Tibial nerve (tissue), 4 donors: Measurements from ENCODE around the gene PTPRJ. TPM values are rescaled to one million over a fixed set of nuclear protein-coding genes. Genes with fewer than 3 reads are reported as not detected.

Experiments used
- DNase-seq, 2 donors: peaks; one replicate each; pipeline ENCODE4 v3.0.0-alpha.2; 2019; ENCODE audit warnings: low spot score in 2 of 2
- H3K27ac ChIP-seq, 4 donors: fragments of 200-600 bp; sonication (generic) in 3 of 4; one replicate each; pipeline ENCODE4 v1.5.1; 2017 to 2019; ENCODE audit warnings: mild to moderate bottlenecking in 1 of 4
- H3K27me3 ChIP-seq, 2 donors: fragments of 200-600 bp; sonication (generic) in 1 of 2; one replicate each; pipeline versions ENCODE4 v1.5.1 to v1.6.0; 2017 to 2019
- H3K36me3 ChIP-seq, 3 donors: fragments of 200-600 bp; sonication (generic); one replicate each; pipeline ENCODE4 v1.5.1; 2018 to 2019
- H3K4me1 ChIP-seq, 4 donors: fragments of 200-600 bp; sonication (generic) in 3 of 4; one replicate each; pipeline ENCODE4 v1.5.1; 2017 to 2019
- H3K4me3 ChIP-seq, 4 donors: fragments of 200-600 bp; sonication (generic) in 3 of 4; one replicate each; pipeline ENCODE4 v1.5.1; 2017 to 2019; ENCODE audit warnings: mild to moderate bottlenecking in 1 of 4, moderate library complexity in 1 of 4
- H3K9me3 ChIP-seq, 4 donors: fragments of 200-600 bp; sonication (generic) in 3 of 4; one replicate each; pipeline ENCODE4 v1.5.1; 2017 to 2019
- CTCF ChIP-seq, 5 experiments: fragments of 200-600 bp in 3 of 5; fragments of 450-650 bp in 2 of 5; sonication (generic) in 3 of 5; IDR thresholded peaks; one replicate each; pipeline ENCODE4 v1.5.1; 2016 to 2019; ENCODE audit warnings: antibody characterized with exemption in 5 of 5, mild to moderate bottlenecking in 3 of 5, moderate library complexity in 2 of 5
- EP300 ChIP-seq, 2 donors: sonication (generic); formaldehyde crosslinking; IDR thresholded peaks; one replicate each; pipeline ENCODE4 v1.6.1; 2017; ENCODE audit warnings: antibody characterized with exemption in 2 of 2, mild to moderate bottlenecking in 1 of 2
- POLR2A ChIP-seq, 2 donors: fragments of 450-650 bp; IDR thresholded peaks; one replicate each; pipeline ENCODE4 v1.6.1; 2017; ENCODE audit warnings: antibody characterized with exemption in 2 of 2, mild to moderate bottlenecking in 2 of 2, moderate library complexity in 2 of 2
- WGBS, 2 donors: methylation state at CpG; one replicate each; pipeline ENCODE4 v1.1.5; 2018; 5-methylcytosine and 5-hydroxymethylcytosine counted together
- total RNA-seq, 4 donors: library from RNA; depleted of rRNA; stranded (reverse); fragments of >200 nt; gene quantifications; one replicate each; pipeline ENCODE4 v1.1.0, GENCODE V29; 2016

PTPRJ gene
- total RNA-seq, 4 donors from 2014 or later, result 20.5 to 24.3 (median 22.3) TPM

- H3K9me3 ChIP-seq, result no peaks in the 10 kb centered on the region
- TF ChIP-seq EP300 (IDR thresholded peaks at IDR 0.05) (no peak), POLR2A (IDR thresholded peaks at IDR 0.05) (no peak), CTCF (IDR thresholded peaks at IDR 0.05) (no peak)
- peaks cover 0 to 67% (median 4%) of the 10 kb centered on the region in 3 donors for H3K36me3 ChIP-seq
- H3K4me3 ChIP-seq, result no peak overlapping the region
- WGBS, 2 donors, result 61 to 84% methylated on average over 1 of the region's 1 CpG
- no peak for DNase-seq
- no peaks in the 10 kb centered on the region for H3K27me3 ChIP-seq
- H3K4me1 ChIP-seq, result peaks cover 0 to 11% (median 0%) of the 10 kb centered on the region in 4 donors
- no peak overlapping the region for H3K27ac ChIP-seq
Observed at GRCh38 chr11:48162885-48163268, 182.5 kb downstream of the PTPRJ start.

DNA sequence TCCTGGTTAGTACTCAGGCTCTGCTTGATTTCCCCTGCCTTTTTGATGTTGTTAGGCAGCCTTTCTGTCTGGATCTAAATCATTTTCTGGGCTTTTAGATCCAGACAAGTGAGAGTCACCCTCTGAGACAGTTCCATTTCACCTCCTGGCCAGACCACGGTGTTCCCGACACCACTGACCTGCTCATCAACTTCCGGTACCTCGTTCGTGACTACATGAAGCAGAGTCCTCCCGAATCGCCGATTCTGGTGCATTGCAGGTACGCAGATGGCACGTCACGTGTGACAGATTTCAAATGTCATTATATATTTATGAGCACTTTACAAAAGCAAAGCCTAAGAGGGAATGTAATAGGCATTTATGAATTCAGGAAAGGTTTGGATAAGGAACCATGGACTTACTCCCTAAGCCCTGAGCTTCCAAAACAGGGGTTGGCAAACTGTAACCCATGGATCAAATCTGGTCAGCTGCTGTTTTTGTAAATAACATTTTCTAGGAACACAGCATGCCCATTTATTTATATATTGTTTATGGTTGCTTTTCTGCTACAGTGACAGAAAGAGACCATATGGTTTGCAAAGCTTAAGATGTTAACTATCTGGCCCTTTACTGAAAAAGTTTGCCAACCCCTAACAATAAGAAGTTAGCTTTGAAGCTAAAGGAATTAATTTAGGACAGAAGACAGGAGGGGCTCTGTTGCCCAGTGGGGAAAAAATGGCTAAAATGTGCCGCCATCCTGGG, 183.2 kb downstream of the PTPRJ start:
- no peak for DNase-seq
- Histone ChIP-seq H3K9me3 (no peaks in the 10 kb centered on the region), H3K27me3 (no peaks in the 10 kb centered on the region), H3K4me1 (peaks cover 0 to 11% (median 0%) of the 10 kb centered on the region in 4 donors), H3K36me3 (peaks cover 0 to 61% (median 4%) of the 10 kb centered on the region in 3 donors), H3K27ac (no peak overlapping the region), H3K4me3 (no peak overlapping the region)
- WGBS, 2 donors, result 94% methylated on average over 12 of the region's 12 CpGs
- TF ChIP-seq CTCF (IDR thresholded peaks at IDR 0.05), result no peak

- TF ChIP-seq CTCF (IDR thresholded peaks at IDR 0.05), result no peak
- no peak for TF ChIP-seq POLR2A (IDR thresholded peaks at IDR 0.05)
- TF ChIP-seq EP300 (IDR thresholded peaks at IDR 0.05), result no peak
- DNase-seq, result no peak
- Histone ChIP-seq H3K27ac (no peak overlapping the region), H3K36me3 (peaks cover 0 to 53% (median 4%) of the 10 kb centered on the region in 3 donors), H3K4me1 (peaks cover 0 to 20% (median 4%) of the 10 kb centered on the region in 4 donors), H3K27me3 (no peaks in the 10 kb centered on the region), H3K9me3 (no peaks in the 10 kb centered on the region), H3K4me3 (no peak overlapping the region)
Observed at GRCh38 chr11:48164836-48165235, 184.5 kb downstream of the PTPRJ start.

GRCh38 chr11:48165426-48165825, 185.1 kb downstream of the PTPRJ start:
- no peak overlapping the region for H3K4me3 ChIP-seq
- H3K9me3 ChIP-seq, result no peaks in the 10 kb centered on the region
- no peaks in the 10 kb centered on the region for H3K27me3 ChIP-seq
- 45 to 57% methylated on average over 3 of the region's 3 CpGs for WGBS, 2 donors
- H3K4me1 ChIP-seq, result peaks cover 0 to 25% (median 10%) of the 10 kb centered on the region in 4 donors
- no peak overlapping the region for H3K27ac ChIP-seq
- H3K36me3 ChIP-seq, result peaks cover 0 to 47% (median 4%) of the 10 kb centered on the region in 3 donors
- no peak for TF ChIP-seq POLR2A (IDR thresholded peaks at IDR 0.05)
- TF ChIP-seq EP300 (IDR thresholded peaks at IDR 0.05), result peak in 1 of 2 donors; percentile 19
- TF ChIP-seq CTCF (IDR thresholded peaks at IDR 0.05), result no peak
- DNase-seq, result no peak

GRCh38 chr11:48167380-48167779, 187.0 kb downstream of the PTPRJ start:
- no peak overlapping the region for H3K4me3 ChIP-seq
- H3K27ac ChIP-seq, result no peak overlapping the region
- H3K36me3 ChIP-seq, result peaks cover 0 to 42% (median 4%) of the 10 kb centered on the region in 3 donors
- H3K9me3 ChIP-seq, result no peaks in the 10 kb centered on the region
- no peak for DNase-seq
- WGBS, 2 donors, result 85 to 86% methylated on average over 6 of the region's 6 CpGs
- TF ChIP-seq CTCF (IDR thresholded peaks at IDR 0.05) (no peak), EP300 (IDR thresholded peaks at IDR 0.05) (no peak), POLR2A (IDR thresholded peaks at IDR 0.05) (no peak)
- H3K27me3 ChIP-seq, result no peaks in the 10 kb centered on the region
- peaks cover 0 to 25% (median 20%) of the 10 kb centered on the region in 4 donors for H3K4me1 ChIP-seq
